ENCODE results near the gene ZC3H12C. TPM values are rescaled to one million over a fixed set of nuclear protein-coding genes. Genes with fewer than 3 reads are reported as not detected.

ZC3H12C gene
- total and polyA plus RNA-seq, 2 of the 13 experiments (the other 11 are each of a cell fraction or from before 2014, with no cell fraction given) = 2.4 to 5.7 TPM

DNA sequence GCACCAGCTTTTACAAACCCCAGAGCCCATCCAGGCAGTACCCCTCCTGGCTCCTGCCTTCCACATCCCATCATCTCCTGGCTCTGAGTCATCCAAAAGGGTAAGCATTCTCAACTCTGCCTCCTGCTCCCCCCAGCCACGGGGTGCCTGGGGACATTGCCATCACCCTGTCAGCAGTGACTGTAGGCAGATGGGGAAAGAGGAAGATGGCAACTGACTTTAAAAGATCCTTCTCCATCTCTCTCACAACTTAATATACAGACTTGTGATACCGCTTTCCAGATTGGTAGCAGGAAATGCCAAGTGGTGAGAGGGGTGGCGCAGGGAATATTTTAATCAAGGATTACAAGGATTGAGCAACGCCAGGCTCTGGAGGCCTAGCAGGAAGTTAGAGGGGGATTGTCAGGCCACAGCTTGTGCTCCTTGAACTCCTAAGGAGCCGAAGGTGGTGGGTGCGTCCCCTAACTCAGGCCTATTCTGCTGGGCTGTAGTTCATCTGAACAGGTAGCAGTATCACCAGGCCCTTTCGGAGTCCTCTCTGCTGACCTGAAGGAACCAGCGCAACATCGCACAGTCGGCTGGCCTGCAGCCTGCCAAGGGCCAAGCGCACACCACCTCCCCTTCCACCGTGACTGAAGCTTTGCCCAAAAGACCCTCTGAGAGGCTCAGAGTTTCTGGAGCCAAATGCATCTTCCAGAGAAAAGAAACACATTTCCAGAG lies 83.3 kb downstream of the ZC3H12C start:
- no peak overlapping the region for H3K27ac ChIP-seq (ENCODE audit: extremely low read length, insufficient read depth, low read length)
- no peak for FAIRE-seq

More for the DNA sequence above, 83.3 kb downstream of the ZC3H12C start:
- H3K79me2 ChIP-seq (ENCODE audit: insufficient read depth, low read length) = no peaks in the 10 kb centered on the region
- WGBS (ENCODE audit: low lambda C conversion rate) = 63% methylated on average over 6 of the region's 12 CpGs
- no peak overlapping the region for H3K4me2 ChIP-seq (ENCODE audit: low read depth, low read length)
- intact Hi-C loops (cut with micrococcal nuclease; ENCODE audit: unreplicated experiment) (no loop called here), in situ Hi-C loops (cut with HindIII; ENCODE audit: extremely low pct_ligation_motif_present, low pct_unique_long_range_greater_than_20kb) (no loop called here)
- BruUV-seq (replicated peaks) = no TSS peak
- no peaks in the 10 kb centered on the region for H3K36me3 ChIP-seq (replicated peaks in 1 of 2; ENCODE audit: control insufficient read depth in 1 of 2, insufficient read depth in 2 of 2, low read length in 2 of 2)
- no peak overlapping the region for H3K4me3 ChIP-seq (replicated peaks in 1 of 3; ENCODE audit: insufficient read depth in 1 of 3, low read depth in 2 of 3, low read length in 3 of 3)
- H3K9me3 ChIP-seq (ENCODE audit: low read length) = no peaks in the 10 kb centered on the region
- POLR2A ChIA-PET = no interaction called here
- CTCF ChIA-PET (ENCODE audit: low intra/inter-chr PET ratio, low total read pairs) = no interaction called here
- H3K27me3 ChIP-seq (ENCODE audit: control insufficient read depth in 1 of 2, insufficient read depth in 2 of 2, low read length in 2 of 2) = peaks cover 0 to 5% of the 10 kb centered on the region in 2 experiments; a peak in 1 of 5 replicates
- DNase-seq (ENCODE audit: low spot score) (no peak), ATAC-seq (no peak)
- H2AFZ ChIP-seq (ENCODE audit: low read length) = no peak overlapping the region
- H3K9ac ChIP-seq (ENCODE audit: insufficient read depth, low read depth, low read length) = no peak overlapping the region
- H3K4me1 ChIP-seq (ENCODE audit: insufficient read depth, low read length) = peaks cover 18% of the 10 kb centered on the region; the same call in 1 of the 2 replicates
- H4K20me1 ChIP-seq (ENCODE audit: insufficient read depth, low read length) = no peaks in the 10 kb centered on the region
- TF ChIP-seq HDAC1 (CRISPR knock-in tag; IDR thresholded peaks at IDR 0.05) = no peak
- TF ChIP-seq PAX8 (CRISPR knock-in tag; IDR thresholded peaks at IDR 0.05; ENCODE audit: borderline replicate concordance) = no peak
- no peak for TF ChIP-seq ZNF552 (CRISPR knock-in tag; IDR thresholded peaks at IDR 0.05; ENCODE audit: borderline replicate concordance)
- TF ChIP-seq BORCS8-MEF2B (CRISPR knock-in tag; IDR thresholded peaks at IDR 0.05) = no peak
- no peak for TF ChIP-seq ZNF547 (CRISPR knock-in tag; IDR thresholded peaks at IDR 0.05)
- no peak for TF ChIP-seq ZNF281 (CRISPR knock-in tag; IDR thresholded peaks at IDR 0.05; ENCODE audit: borderline replicate concordance)
- TF ChIP-seq ZNF282 (IDR thresholded peaks at IDR 0.05; ENCODE audit: partially characterized antibody) = no peak
- TF ChIP-seq JUND (CRISPR knock-in tag; IDR thresholded peaks at IDR 0.05) = no peak
- no peak for TF ChIP-seq KMT2A (CRISPR knock-in tag; IDR thresholded peaks at IDR 0.05)
- no peak for TF ChIP-seq ZFP36L1 (CRISPR knock-in tag; IDR thresholded peaks at IDR 0.05)
- TF ChIP-seq GABPB1 (CRISPR knock-in tag; IDR thresholded peaks at IDR 0.05) = no peak
- TF ChIP-seq, protein P1, sequence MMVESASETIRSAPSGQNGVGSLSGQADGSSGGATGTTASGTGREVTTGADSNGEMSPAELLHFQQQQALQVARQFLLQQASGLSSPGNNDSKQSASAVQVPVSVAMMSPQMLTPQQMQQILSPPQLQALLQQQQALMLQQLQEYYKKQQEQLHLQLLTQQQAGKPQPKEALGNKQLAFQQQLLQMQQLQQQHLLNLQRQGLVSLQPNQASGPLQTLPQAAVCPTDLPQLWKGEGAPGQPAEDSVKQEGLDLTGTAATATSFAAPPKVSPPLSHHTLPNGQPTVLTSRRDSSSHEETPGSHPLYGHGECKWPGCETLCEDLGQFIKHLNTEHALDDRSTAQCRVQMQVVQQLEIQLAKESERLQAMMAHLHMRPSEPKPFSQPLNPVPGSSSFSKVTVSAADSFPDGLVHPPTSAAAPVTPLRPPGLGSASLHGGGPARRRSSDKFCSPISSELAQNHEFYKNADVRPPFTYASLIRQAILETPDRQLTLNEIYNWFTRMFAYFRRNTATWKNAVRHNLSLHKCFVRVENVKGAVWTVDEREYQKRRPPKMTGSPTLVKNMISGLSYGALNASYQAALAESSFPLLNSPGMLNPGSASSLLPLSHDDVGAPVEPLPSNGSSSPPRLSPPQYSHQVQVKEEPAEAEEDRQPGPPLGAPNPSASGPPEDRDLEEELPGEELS (CRISPR knock-in tag; IDR thresholded peaks at IDR 0.05) = no peak
- TF ChIP-seq SRSF9 (IDR thresholded peaks at IDR 0.05; ENCODE audit: borderline replicate concordance, insufficient read depth, low read depth, low read length, poor library complexity, severe bottlenecking) = no peak
- TF ChIP-seq MXD4 (CRISPR knock-in tag; IDR thresholded peaks at IDR 0.05) = no peak
- no peak for TF ChIP-seq ZNF10 (CRISPR knock-in tag; IDR thresholded peaks at IDR 0.05; ENCODE audit: borderline replicate concordance, low read depth)
- no peak for TF ChIP-seq ZNF3 (CRISPR knock-in tag; IDR thresholded peaks at IDR 0.05)
- no peak for TF ChIP-seq ZNF605 (CRISPR knock-in tag; IDR thresholded peaks at IDR 0.05)
- no peak for TF ChIP-seq ZBTB1 (CRISPR knock-in tag; IDR thresholded peaks at IDR 0.05; ENCODE audit: borderline replicate concordance)
- TF ChIP-seq ZFP37 (CRISPR knock-in tag; IDR thresholded peaks at IDR 0.05; ENCODE audit: borderline replicate concordance) = no peak
- no peak for TF ChIP-seq PCBP1 (IDR thresholded peaks at IDR 0.05; ENCODE audit: borderline replicate concordance, low read depth, low read length)
